ENCODE data around the gene ATP2A3. TPM values are rescaled to one million over a fixed set of nuclear protein-coding genes. Genes with fewer than 3 reads are reported as not detected.
"Not testable (repeated sequence)": the region's sequence is repeated elsewhere in the genome, so short reads cannot be mapped to it uniquely, and the experiment has no call there.

ATP2A3 gene
- total and polyA plus RNA-seq, 2 experiments from 2014 or later: 2.2 to 4.1 TPM

DNA sequence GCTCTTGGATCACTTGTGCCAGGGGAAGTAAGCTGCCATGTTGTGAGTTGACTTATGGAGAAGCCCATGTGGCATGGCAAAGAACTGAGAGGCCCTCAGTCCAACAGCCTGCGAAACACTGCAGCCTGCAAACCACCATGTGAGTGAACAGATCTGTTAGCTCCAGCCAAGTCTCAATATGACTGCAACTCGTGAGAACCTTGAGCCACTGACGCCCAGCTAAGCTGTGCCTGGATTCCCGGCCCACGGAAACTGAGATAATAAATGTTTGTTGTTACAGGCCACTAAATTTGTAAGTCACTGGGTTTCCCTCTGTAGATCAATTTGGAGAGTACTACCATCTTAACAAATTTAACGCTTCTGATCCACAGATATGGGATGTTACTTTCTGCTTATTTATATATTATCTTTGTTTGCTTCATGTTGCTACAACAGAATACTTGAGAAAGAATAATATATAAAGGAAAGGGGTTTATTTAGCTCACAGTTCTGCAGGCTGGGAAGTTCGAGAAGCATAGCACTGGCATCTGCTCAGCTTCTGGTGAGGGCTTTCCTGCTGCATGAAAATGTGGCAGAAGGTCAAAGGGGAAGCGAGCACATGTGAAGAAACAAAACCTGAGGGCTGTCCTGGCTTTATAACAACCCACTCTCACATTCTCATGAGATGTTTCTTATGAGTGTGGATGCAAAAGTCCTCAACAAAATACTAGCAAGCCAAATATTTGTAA is 29.4 kb upstream of the ATP2A3 start:
- TF ChIP-seq, protein P1, sequence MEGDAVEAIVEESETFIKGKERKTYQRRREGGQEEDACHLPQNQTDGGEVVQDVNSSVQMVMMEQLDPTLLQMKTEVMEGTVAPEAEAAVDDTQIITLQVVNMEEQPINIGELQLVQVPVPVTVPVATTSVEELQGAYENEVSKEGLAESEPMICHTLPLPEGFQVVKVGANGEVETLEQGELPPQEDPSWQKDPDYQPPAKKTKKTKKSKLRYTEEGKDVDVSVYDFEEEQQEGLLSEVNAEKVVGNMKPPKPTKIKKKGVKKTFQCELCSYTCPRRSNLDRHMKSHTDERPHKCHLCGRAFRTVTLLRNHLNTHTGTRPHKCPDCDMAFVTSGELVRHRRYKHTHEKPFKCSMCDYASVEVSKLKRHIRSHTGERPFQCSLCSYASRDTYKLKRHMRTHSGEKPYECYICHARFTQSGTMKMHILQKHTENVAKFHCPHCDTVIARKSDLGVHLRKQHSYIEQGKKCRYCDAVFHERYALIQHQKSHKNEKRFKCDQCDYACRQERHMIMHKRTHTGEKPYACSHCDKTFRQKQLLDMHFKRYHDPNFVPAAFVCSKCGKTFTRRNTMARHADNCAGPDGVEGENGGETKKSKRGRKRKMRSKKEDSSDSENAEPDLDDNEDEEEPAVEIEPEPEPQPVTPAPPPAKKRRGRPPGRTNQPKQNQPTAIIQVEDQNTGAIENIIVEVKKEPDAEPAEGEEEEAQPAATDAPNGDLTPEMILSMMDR (IDR thresholded peaks at IDR 0.05; ENCODE audit: poor library complexity): no peak
- TF ChIP-seq EZH2phosphoT487 (IDR thresholded peaks at IDR 0.05; ENCODE audit: low read depth, severe bottlenecking, unreplicated experiment) (no peak), EZH2 (IDR thresholded peaks at IDR 0.05; ENCODE audit: borderline replicate concordance) (no peak)
- no peak overlapping the region for H3K27ac ChIP-seq
- H3K9me3 ChIP-seq (ENCODE audit: low read depth): no peaks in the 10 kb centered on the region
- no peak overlapping the region for H2AFZ ChIP-seq
- no peak for DNase-seq (ENCODE audit: low spot score)
- H3K36me3 ChIP-seq (replicated peaks; ENCODE audit: insufficient read depth, low read depth): no peaks in the 10 kb centered on the region
- H3K79me2 ChIP-seq: no peaks in the 10 kb centered on the region
- H3K4me3 ChIP-seq: no peak overlapping the region
- no peak overlapping the region for H3K4me2 ChIP-seq
- H3K4me1 ChIP-seq (ENCODE audit: insufficient read depth): no peaks in the 10 kb centered on the region
- 85% methylated on average over 8 of the region's 8 CpGs for WGBS (ENCODE audit: low lambda C conversion rate, missing lambda C conversion rate)
- H3K27me3 ChIP-seq: no peaks in the 10 kb centered on the region
- no peaks in the 10 kb centered on the region for H3K9me2 ChIP-seq (replicated peaks; ENCODE audit: insufficient read depth)
- H4K20me1 ChIP-seq (ENCODE audit: insufficient read depth, poor library complexity, severe bottlenecking): no peaks in the 10 kb centered on the region

DNA sequence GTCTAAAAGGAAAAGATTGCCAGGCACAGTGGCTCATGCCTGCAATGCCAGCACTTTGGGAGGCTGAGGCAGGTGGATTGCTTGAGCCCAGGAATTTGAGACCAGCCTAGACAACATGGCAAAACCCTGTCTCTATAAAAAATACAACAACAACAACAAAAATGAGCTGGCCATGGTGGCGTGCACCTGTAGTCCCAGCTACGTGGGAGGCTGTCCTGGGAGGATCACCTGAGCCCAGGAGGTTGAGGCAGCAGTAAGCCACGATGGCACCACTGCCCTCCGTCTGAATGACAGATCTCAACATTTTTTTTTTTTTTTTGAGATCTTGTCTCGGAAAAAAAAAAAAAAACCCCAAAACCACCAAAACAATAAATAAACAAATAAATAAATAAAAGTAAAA is 28.1 kb upstream of the ATP2A3 start:
- Histone ChIP-seq H3K79me2 (no peaks in the 10 kb centered on the region), H3K4me3 (no peak overlapping the region), H4K20me1 (ENCODE audit: insufficient read depth, poor library complexity, severe bottlenecking) (no peaks in the 10 kb centered on the region), H3K36me3 (replicated peaks; ENCODE audit: insufficient read depth, low read depth) (no peaks in the 10 kb centered on the region), H3K4me2 (no peak overlapping the region), H3K9me2 (replicated peaks; ENCODE audit: insufficient read depth) (no peaks in the 10 kb centered on the region), H2AFZ (no peak overlapping the region), H3K27ac (no peak overlapping the region), H3K4me1 (ENCODE audit: insufficient read depth) (no peaks in the 10 kb centered on the region), H3K27me3 (no peaks in the 10 kb centered on the region), H3K9me3 (ENCODE audit: low read depth) (no peaks in the 10 kb centered on the region)
- WGBS (ENCODE audit: low lambda C conversion rate, missing lambda C conversion rate): 89% methylated on average over 4 of the region's 5 CpGs
- no peak for TF ChIP-seq EZH2phosphoT487 (IDR thresholded peaks at IDR 0.05; ENCODE audit: low read depth, severe bottlenecking, unreplicated experiment)
- TF ChIP-seq EZH2 (IDR thresholded peaks at IDR 0.05; ENCODE audit: borderline replicate concordance): no peak
- TF ChIP-seq, protein P1 (IDR thresholded peaks at IDR 0.05; ENCODE audit: poor library complexity): no peak
- no peak for DNase-seq (ENCODE audit: low spot score)

DNA sequence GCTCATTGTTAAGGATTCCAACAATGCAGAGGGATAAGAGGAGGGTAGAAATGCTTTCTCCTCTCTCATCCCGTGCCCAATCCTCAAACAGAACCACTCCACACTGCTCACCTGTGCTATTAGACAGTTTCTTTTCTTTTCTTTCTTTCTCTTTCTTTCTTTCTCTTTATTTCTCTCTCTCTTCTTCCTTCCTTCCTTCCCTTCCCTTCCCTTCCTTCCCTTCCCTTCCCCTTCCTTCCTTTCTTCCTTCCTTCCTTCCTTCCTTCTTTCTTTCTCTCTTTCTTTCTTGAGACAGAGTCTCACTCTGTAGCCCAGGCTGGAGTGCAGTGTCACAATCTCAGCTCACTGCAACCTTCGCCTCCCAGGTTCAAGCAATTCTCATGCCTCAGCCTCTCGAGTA is 27.5 kb upstream of the ATP2A3 start:
- not testable (repeated sequence) for H3K4me1 ChIP-seq (ENCODE audit: insufficient read depth); H3K9me3 ChIP-seq (ENCODE audit: low read depth); H2AFZ ChIP-seq; DNase-seq (ENCODE audit: low spot score); H3K4me2 ChIP-seq; H3K4me3 ChIP-seq; H4K20me1 ChIP-seq (ENCODE audit: insufficient read depth, poor library complexity, severe bottlenecking); H3K27me3 ChIP-seq; H3K9me2 ChIP-seq (replicated peaks; ENCODE audit: insufficient read depth); H3K27ac ChIP-seq; H3K79me2 ChIP-seq; H3K36me3 ChIP-seq (replicated peaks; ENCODE audit: insufficient read depth, low read depth)
- WGBS (ENCODE audit: low lambda C conversion rate, missing lambda C conversion rate): 88% methylated on average over 3 of the region's 3 CpGs

DNA sequence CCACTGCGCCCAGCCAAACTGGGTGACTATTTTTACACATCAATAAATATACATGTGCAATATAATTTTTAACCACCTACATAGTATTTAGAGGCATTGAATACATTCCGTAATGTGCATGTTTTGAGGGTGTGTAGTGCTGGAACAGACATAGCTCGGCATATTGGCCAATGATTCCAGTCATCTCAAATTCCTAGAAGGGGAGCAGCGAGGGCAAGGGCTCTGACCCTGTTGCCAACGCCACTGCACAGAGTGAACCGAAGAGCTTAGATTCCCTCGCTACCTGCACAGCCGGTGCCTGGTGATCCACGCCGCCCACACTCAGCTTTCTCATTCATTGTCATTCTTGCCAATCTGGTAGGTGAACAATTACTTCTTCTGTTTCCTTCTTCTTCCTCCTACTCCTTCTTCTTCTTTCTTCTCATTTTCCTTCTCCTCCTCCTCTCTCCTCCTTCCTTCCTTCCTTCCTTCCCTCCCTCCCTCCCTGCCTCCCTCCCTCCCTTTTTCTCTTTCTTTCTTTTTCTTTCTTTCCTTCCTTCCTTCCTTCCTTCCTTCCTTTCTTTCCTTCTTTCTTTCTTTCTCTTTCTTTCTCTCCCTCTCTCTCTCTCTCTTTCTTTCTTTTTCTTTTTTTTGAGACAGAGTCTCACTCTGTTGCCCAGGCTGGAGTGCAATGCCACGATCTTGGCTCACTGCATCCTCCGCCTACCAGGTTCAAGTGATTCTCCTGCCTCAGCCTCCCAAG is 26.3 kb upstream of the ATP2A3 start:
- Histone ChIP-seq H3K27me3 (no peaks in the 10 kb centered on the region), H3K36me3 (replicated peaks; ENCODE audit: insufficient read depth, low read depth) (no peaks in the 10 kb centered on the region), H4K20me1 (ENCODE audit: insufficient read depth, poor library complexity, severe bottlenecking) (no peaks in the 10 kb centered on the region), H3K4me2 (no peak overlapping the region), H3K9me3 (ENCODE audit: low read depth) (no peaks in the 10 kb centered on the region), H3K79me2 (no peaks in the 10 kb centered on the region), H2AFZ (no peak overlapping the region), H3K9me2 (replicated peaks; ENCODE audit: insufficient read depth) (no peaks in the 10 kb centered on the region), H3K27ac (no peak overlapping the region), H3K4me1 (ENCODE audit: insufficient read depth) (no peaks in the 10 kb centered on the region), H3K4me3 (no peak overlapping the region)
- TF ChIP-seq EZH2phosphoT487 (IDR thresholded peaks at IDR 0.05; ENCODE audit: low read depth, severe bottlenecking, unreplicated experiment) (no peak), EZH2 (IDR thresholded peaks at IDR 0.05; ENCODE audit: borderline replicate concordance) (no peak)
- TF ChIP-seq, protein P1 (IDR thresholded peaks at IDR 0.05; ENCODE audit: poor library complexity): no peak
- no peak for DNase-seq (ENCODE audit: low spot score)
- whole genome bisulfite sequencing (ENCODE audit: low lambda C conversion rate, missing lambda C conversion rate): 95% methylated on average over 12 of the region's 12 CpGs

Measured in hepatocyte (in vitro differentiated cells).